ENCODE results near the gene LBR.

LBR gene

DNA sequence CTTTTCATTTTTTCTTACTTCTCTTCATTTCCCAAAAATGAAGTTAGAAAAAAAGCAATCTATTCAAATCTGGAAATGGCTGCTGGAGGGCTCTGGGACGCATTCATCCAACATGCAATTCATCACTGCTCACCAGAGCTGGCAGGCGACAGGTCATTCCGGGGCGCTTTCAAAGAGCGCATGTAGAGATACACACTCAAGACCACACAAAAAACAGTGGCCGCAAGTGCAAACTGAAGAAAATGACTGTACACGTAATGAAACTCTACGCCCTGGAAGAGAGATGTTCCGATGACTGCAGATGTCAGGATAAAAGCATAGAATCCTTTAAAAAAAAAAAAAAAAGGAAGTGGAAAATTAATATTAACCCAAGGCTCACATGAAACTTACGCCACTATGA is 15.5 kb downstream of the LBR start:
- no peak for DNase-seq (ENCODE audit: low read depth, low spot score)
- Histone ChIP-seq H3K9me3 (ENCODE audit: insufficient read depth, low read length) (no peaks in the 10 kb centered on the region), H3K27me3 (ENCODE audit: insufficient read depth, insufficient read length) (no peaks in the 10 kb centered on the region), H3K36me3 (ENCODE audit: insufficient read depth, insufficient read length, low read length) (peaks cover 94% of the 10 kb centered on the region), H3K4me1 (ENCODE audit: insufficient read depth, insufficient read length) (no peaks in the 10 kb centered on the region), H3K9ac (ENCODE audit: insufficient read length, low read depth) (no peak overlapping the region), H3K4me3 (ENCODE audit: insufficient read length, low read depth) (no peak overlapping the region)
- TF ChIP-seq ZNF274 (IDR thresholded peaks at IDR 0.05; ENCODE audit: low read depth, low read length), result no peak

DNA sequence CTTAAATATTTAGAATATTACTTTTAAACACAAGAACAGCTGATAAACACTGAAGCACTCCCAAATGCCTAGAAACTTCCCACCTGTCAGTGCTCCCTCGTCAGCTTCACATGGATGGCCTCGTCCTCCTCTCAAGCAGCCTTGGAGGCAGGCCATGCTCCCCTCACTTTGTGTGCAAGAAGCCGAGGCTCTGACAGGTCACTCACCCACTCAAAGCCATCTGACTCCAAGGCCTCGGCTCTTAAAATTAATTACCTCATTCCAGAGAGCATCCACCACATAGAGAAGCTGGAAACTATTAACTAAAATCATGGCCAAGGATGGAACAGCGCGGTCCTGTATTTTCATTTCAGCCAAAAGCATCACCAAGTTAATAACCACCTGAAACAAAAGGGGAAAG is 17.8 kb downstream of the LBR start:
- no peaks in the 10 kb centered on the region for H3K4me1 ChIP-seq (ENCODE audit: insufficient read depth, insufficient read length)
- no peak overlapping the region for H3K4me3 ChIP-seq (ENCODE audit: insufficient read length, low read depth)
- TF ChIP-seq ZNF274 (IDR thresholded peaks at IDR 0.05; ENCODE audit: low read depth, low read length) (no peak), YY1 (IDR thresholded peaks at IDR 0.05; ENCODE audit: insufficient read depth, insufficient read length) (no peak), SUZ12 (IDR thresholded peaks at IDR 0.05; ENCODE audit: extremely low read depth, insufficient read depth, insufficient read length) (no peak)
- H3K36me3 ChIP-seq (ENCODE audit: insufficient read depth, insufficient read length, low read length), result peaks cover 92% of the 10 kb centered on the region
- no peaks in the 10 kb centered on the region for H3K27me3 ChIP-seq (ENCODE audit: insufficient read depth, insufficient read length)
- H3K9ac ChIP-seq (ENCODE audit: insufficient read length, low read depth), result no peak overlapping the region
- H3K9me3 ChIP-seq (ENCODE audit: insufficient read depth, low read length), result no peaks in the 10 kb centered on the region
- no peak for DNase-seq (ENCODE audit: low read depth, low spot score)

DNA sequence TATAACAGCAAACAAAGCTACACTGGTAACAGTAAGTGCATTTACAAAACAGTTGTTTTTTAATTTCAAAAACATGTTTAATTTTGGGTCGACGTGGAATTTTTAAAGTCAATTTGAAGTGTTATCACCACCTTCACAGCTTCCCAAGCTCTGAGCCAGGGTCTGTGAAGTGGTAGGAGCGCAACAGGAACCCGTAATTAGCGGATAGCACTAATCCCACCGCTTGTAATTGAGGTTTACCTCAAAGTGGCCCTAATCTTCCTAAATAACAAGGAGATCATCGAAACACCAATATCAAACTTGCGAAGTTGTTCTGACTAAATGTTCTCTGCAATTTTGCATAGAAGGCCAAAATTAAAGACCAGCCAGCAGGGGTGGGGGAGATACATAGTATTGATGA is 18.8 kb downstream of the LBR start:
- Histone ChIP-seq H3K4me3 (ENCODE audit: insufficient read length, low read depth) (no peak overlapping the region), H3K27me3 (ENCODE audit: insufficient read depth, insufficient read length) (no peaks in the 10 kb centered on the region), H3K4me1 (ENCODE audit: insufficient read depth, insufficient read length) (no peaks in the 10 kb centered on the region), H3K36me3 (ENCODE audit: insufficient read depth, insufficient read length, low read length) (peaks cover 91% of the 10 kb centered on the region), H3K9ac (ENCODE audit: insufficient read length, low read depth) (no peak overlapping the region), H3K9me3 (ENCODE audit: insufficient read depth, low read length) (no peaks in the 10 kb centered on the region)
- TF ChIP-seq SUZ12 (IDR thresholded peaks at IDR 0.05; ENCODE audit: extremely low read depth, insufficient read depth, insufficient read length), result no peak
- no peak for TF ChIP-seq YY1 (IDR thresholded peaks at IDR 0.05; ENCODE audit: insufficient read depth, insufficient read length)
- TF ChIP-seq ZNF274 (IDR thresholded peaks at IDR 0.05; ENCODE audit: low read depth, low read length), result no peak
- DNase-seq (ENCODE audit: low read depth, low spot score), result no peak

DNA sequence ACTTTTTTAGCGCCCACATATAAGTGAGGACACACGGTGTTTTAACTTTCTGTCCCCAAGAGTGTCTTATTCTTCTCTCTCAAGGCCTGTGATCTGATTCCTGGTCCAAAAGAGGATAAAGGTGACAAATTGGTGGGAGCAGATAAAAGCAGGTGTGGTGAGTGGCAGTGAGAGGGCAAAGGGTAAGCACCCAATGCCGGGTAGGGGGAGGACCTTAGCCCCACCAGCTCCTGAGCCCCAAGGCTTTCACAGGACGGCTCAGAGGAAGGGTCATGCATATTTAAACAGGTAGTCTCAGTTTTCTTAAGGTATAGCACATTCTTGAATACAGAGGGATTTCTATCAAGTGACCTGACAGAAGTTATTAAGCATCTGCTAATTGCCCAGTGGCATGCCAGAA is 19.6 kb downstream of the LBR start:
- no peak for DNase-seq (ENCODE audit: low read depth, low spot score)
- Histone ChIP-seq H3K9ac (ENCODE audit: insufficient read length, low read depth) (no peak overlapping the region), H3K9me3 (ENCODE audit: insufficient read depth, low read length) (no peaks in the 10 kb centered on the region), H3K36me3 (ENCODE audit: insufficient read depth, insufficient read length, low read length) (peaks cover 88% of the 10 kb centered on the region), H3K27me3 (ENCODE audit: insufficient read depth, insufficient read length) (no peaks in the 10 kb centered on the region), H3K4me3 (ENCODE audit: insufficient read length, low read depth) (no peak overlapping the region), H3K4me1 (ENCODE audit: insufficient read depth, insufficient read length) (no peaks in the 10 kb centered on the region)
- TF ChIP-seq ZNF274 (IDR thresholded peaks at IDR 0.05; ENCODE audit: low read depth, low read length) (no peak), SUZ12 (IDR thresholded peaks at IDR 0.05; ENCODE audit: extremely low read depth, insufficient read depth, insufficient read length) (no peak), YY1 (IDR thresholded peaks at IDR 0.05; ENCODE audit: insufficient read depth, insufficient read length) (no peak)

DNA sequence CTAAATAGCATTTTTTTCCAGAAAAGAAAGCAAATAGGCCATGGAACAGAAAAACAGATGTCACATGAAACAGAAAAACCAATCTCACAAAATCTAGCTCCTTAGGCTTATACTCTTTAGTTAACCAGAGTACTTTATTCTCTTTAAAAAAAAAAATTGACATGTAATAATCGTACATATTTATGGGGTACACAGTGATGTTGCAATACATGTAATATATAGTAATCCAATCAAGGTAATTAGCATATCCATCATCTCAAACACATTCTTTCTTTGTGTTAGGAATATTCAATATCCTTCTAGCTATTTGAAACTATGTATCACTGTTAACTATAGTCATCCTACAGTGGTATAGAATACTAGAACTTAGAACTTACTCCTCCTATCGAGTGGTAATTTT is 20.1 kb downstream of the LBR start:
- H3K36me3 ChIP-seq (ENCODE audit: insufficient read depth, insufficient read length, low read length), result peaks cover 88% of the 10 kb centered on the region
- no peaks in the 10 kb centered on the region for H3K9me3 ChIP-seq (ENCODE audit: insufficient read depth, low read length)
- no peak for DNase-seq (ENCODE audit: low read depth, low spot score)
- H3K4me3 ChIP-seq (ENCODE audit: insufficient read length, low read depth), result no peak overlapping the region
- no peak overlapping the region for H3K9ac ChIP-seq (ENCODE audit: insufficient read length, low read depth)
- TF ChIP-seq SUZ12 (IDR thresholded peaks at IDR 0.05; ENCODE audit: extremely low read depth, insufficient read depth, insufficient read length) (no peak), ZNF274 (IDR thresholded peaks at IDR 0.05; ENCODE audit: low read depth, low read length) (no peak), YY1 (IDR thresholded peaks at IDR 0.05; ENCODE audit: insufficient read depth, insufficient read length) (no peak)
- no peaks in the 10 kb centered on the region for H3K4me1 ChIP-seq (ENCODE audit: insufficient read depth, insufficient read length)
- H3K27me3 ChIP-seq (ENCODE audit: insufficient read depth, insufficient read length), result no peaks in the 10 kb centered on the region

DNA sequence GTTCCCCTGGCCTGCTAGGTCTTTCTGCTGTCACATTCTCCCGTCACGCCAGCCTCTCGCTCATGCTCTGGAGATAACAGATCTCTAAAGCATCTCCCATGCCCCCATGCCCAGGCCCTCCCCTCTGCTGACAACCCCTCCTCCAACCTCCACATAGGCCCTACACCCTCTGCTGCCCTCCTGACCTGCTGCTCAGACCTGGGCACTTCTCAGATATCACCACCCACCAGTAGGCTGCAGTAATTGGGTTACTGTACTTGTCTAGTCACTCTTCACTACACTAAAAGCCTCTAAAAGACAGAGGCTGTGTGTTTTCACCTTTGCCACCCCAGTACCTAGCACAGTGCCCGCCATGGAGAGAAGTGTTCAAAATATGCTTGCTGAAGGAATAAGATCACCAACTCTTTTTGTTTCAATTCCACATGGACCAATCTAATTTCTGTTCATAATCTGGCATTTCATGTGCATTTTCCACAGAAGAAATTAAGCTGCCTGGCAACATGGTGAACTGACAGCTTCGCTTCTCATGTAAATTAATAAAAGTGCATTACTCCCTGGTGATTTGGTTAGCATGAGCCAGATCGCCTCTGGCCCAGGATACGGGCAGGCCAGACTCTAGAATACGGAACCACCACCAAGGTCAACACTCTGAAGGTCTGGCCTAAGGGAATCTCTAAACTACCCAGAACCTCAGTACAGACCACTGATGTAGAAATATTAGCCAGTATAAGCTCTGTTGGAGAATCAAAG is 20.7 kb downstream of the LBR start:
- no peaks in the 10 kb centered on the region for H3K27me3 ChIP-seq (ENCODE audit: insufficient read depth, insufficient read length)
- H3K9ac ChIP-seq (ENCODE audit: insufficient read length, low read depth), result no peak overlapping the region
- TF ChIP-seq ZNF274 (IDR thresholded peaks at IDR 0.05; ENCODE audit: low read depth, low read length) (no peak), SUZ12 (IDR thresholded peaks at IDR 0.05; ENCODE audit: extremely low read depth, insufficient read depth, insufficient read length) (no peak), YY1 (IDR thresholded peaks at IDR 0.05; ENCODE audit: insufficient read depth, insufficient read length) (no peak)
- peaks cover 88% of the 10 kb centered on the region for H3K36me3 ChIP-seq (ENCODE audit: insufficient read depth, insufficient read length, low read length)
- H3K4me1 ChIP-seq (ENCODE audit: insufficient read depth, insufficient read length), result no peaks in the 10 kb centered on the region
- DNase-seq (ENCODE audit: low read depth, low spot score), result no peak
- H3K9me3 ChIP-seq (ENCODE audit: insufficient read depth, low read length), result no peaks in the 10 kb centered on the region
- no peak overlapping the region for H3K4me3 ChIP-seq (ENCODE audit: insufficient read length, low read depth)

DNA sequence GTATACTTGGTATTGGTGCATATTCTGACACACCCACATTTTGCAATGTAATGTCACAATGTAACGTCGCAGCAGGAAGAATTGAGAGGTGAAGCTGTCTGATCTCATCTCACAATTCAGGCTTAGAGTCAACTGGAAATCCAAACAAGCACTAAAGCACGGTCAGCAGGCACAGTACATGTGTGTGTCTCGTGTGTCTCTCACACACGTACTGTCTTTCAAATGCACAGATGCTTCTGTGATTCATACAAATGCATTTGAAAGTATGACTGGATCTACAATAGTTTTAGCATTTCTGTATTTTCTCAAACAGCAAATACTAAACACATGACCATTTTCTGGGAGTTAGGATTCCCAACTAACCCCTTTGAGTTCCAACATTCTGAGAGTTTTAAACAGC is 26.9 kb downstream of the LBR start:
- no peak for DNase-seq (ENCODE audit: low read depth, low spot score)
- H3K27me3 ChIP-seq (ENCODE audit: insufficient read depth, insufficient read length), result no peaks in the 10 kb centered on the region
- H3K9ac ChIP-seq (ENCODE audit: insufficient read length, low read depth), result no peak overlapping the region
- H3K9me3 ChIP-seq (ENCODE audit: insufficient read depth, low read length), result no peaks in the 10 kb centered on the region
- no peak for TF ChIP-seq YY1 (IDR thresholded peaks at IDR 0.05; ENCODE audit: insufficient read depth, insufficient read length)
- no peak overlapping the region for H3K4me3 ChIP-seq (ENCODE audit: insufficient read length, low read depth)
- peaks cover 72% of the 10 kb centered on the region for H3K36me3 ChIP-seq (ENCODE audit: insufficient read depth, insufficient read length, low read length)
- H3K4me1 ChIP-seq (ENCODE audit: insufficient read depth, insufficient read length), result no peaks in the 10 kb centered on the region

Data from NT2/D1 (cell line).